CD4-positive, alpha-beta T cell treated with Interleukin-15 for 4 hours (primary cell): ENCODE data around the gene CCDC144A.
"Not testable (repeated sequence)": the region's sequence is repeated elsewhere in the genome, so short reads cannot be mapped to it uniquely, and the experiment has no call there.

Source experiments
- DNase-seq: peaks from one replicate; pipeline ENCODE4 v3.0.0-alpha.2; 2020; ENCODE audit warnings: low spot score

CCDC144A gene

GRCh38 chr17:16757520-16757919, 67.5 kb downstream of the CCDC144A start:
- DNase-seq: not testable (repeated sequence)

- DNase-seq: not testable (repeated sequence)
Observed at GRCh38 chr17:16758177-16758576, 68.1 kb downstream of the CCDC144A start.

- not testable (repeated sequence) for DNase-seq
Observed at GRCh38 chr17:16768290-16769175, 78.5 kb downstream of the CCDC144A start.

- DNase-seq: not testable (repeated sequence)
Observed at GRCh38 chr17:16772394-16773145, 82.5 kb downstream of the CCDC144A start.

- DNase-seq: not testable (repeated sequence)
Observed at GRCh38 chr17:16773146-16773522, 83.1 kb downstream of the CCDC144A start.

- DNase-seq: not testable (repeated sequence)
Observed at GRCh38 chr17:16787851-16788250, 97.8 kb downstream of the CCDC144A start.

- DNase-seq: not testable (repeated sequence)
Observed at GRCh38 chr17:16788889-16789536, 99.0 kb downstream of the CCDC144A start.

- DNase-seq: not testable (repeated sequence)
Observed at GRCh38 chr17:16789622-16790021, 99.6 kb downstream of the CCDC144A start.

- not testable (repeated sequence) for DNase-seq
Observed at GRCh38 chr17:16790313-16790871, 100.4 kb downstream of the CCDC144A start.

- not testable (repeated sequence) for DNase-seq
Observed at GRCh38 chr17:16794215-16794614, 104.2 kb downstream of the CCDC144A start.

- not testable (repeated sequence) for DNase-seq
Observed at GRCh38 chr17:16795894-16796293, 105.9 kb downstream of the CCDC144A start.

- not testable (repeated sequence) for DNase-seq
Observed at GRCh38 chr17:16804851-16805250, 114.8 kb downstream of the CCDC144A start.

- not testable (repeated sequence) for DNase-seq
Observed at GRCh38 chr17:16806599-16806998, 116.6 kb downstream of the CCDC144A start.

- not testable (repeated sequence) for DNase-seq
Observed at GRCh38 chr17:16807620-16808019, 117.6 kb downstream of the CCDC144A start.

- not testable (repeated sequence) for DNase-seq
Observed at GRCh38 chr17:16810236-16810635, 120.2 kb downstream of the CCDC144A start.

- not testable (repeated sequence) for DNase-seq
Observed at GRCh38 chr17:16812126-16812525, 122.1 kb downstream of the CCDC144A start.

GRCh38 chr17:16814439-16814838, 124.4 kb downstream of the CCDC144A start:
- no peak for DNase-seq

- no peak for DNase-seq
Observed at GRCh38 chr17:16817201-16817600, 127.2 kb downstream of the CCDC144A start.

GRCh38 chr17:16817940-16818339, 127.9 kb downstream of the CCDC144A start:
- not testable (repeated sequence) for DNase-seq

GRCh38 chr17:16818340-16818739, 128.3 kb downstream of the CCDC144A start:
- DNase-seq: no peak

- DNase-seq: no peak
Observed at GRCh38 chr17:16818821-16819683, 129.0 kb downstream of the CCDC144A start.
